HEK293T (cell line): ENCODE measurements around the gene RPS17.

Source experiments
- CTCF ChIA-PET: fragments of 350-600 bp; formaldehyde crosslinking; extraction: SDS; loops from one replicate; lab custom pipeline; 2021; ENCODE audit warnings: antibody characterized with exemption, inconsistent platforms; lab: Yijun Ruan, JAX
- POLR2A ChIA-PET: fragments of 350-600 bp; formaldehyde crosslinking; extraction: SDS; loops from one replicate; lab custom pipeline; 2020; ENCODE audit warnings: antibody characterized with exemption, inconsistent platforms; lab: Yijun Ruan, JAX
- DNase-seq: peaks from one replicate; pipeline ENCODE4 v3.0.0; 2012; ENCODE audit warnings: mixed read lengths; ENCODE audit errors: extremely low spot score
- ARNT ChIP-seq: fragments of 450-650 bp; IDR thresholded peaks from 2 replicates; pipeline ENCODE4 v1.6.1; 2017; ENCODE audit warnings: mild to moderate bottlenecking
- BHLHE40 ChIP-seq: fragments of 450-650 bp; IDR thresholded peaks from 2 replicates; pipeline ENCODE4 v1.6.1; 2016; ENCODE audit warnings: mild to moderate bottlenecking, moderate library complexity, borderline replicate concordance
- CTBP1 ChIP-seq: fragments of 450-650 bp; IDR thresholded peaks from 2 replicates; pipeline ENCODE4 v1.6.1; 2016; ENCODE audit warnings: borderline replicate concordance
- ELF4 ChIP-seq: fragments of 450-650 bp; IDR thresholded peaks from 2 replicates; pipeline ENCODE4 v1.6.1; 2017; ENCODE audit warnings: antibody characterized with exemption
- FOXA1 ChIP-seq: fragments of 450-650 bp; IDR thresholded peaks from 2 replicates; pipeline ENCODE4 v1.6.1; 2016; ENCODE audit warnings: mild to moderate bottlenecking
- FOXK2 ChIP-seq: fragments of 450-650 bp; IDR thresholded peaks from 2 replicates; pipeline ENCODE4 v1.6.1; 2016; ENCODE audit warnings: mild to moderate bottlenecking
- FOXM1 ChIP-seq: fragments of 450-650 bp; IDR thresholded peaks from 2 replicates; pipeline ENCODE4 v1.6.1; 2017; ENCODE audit warnings: mild to moderate bottlenecking, borderline replicate concordance
- HDGF ChIP-seq: fragments of 450-650 bp; IDR thresholded peaks from 2 replicates; pipeline ENCODE4 v1.6.1; 2017; ENCODE audit warnings: antibody characterized with exemption, borderline replicate concordance
- L3MBTL2 ChIP-seq: fragments of 450-650 bp; conservative IDR thresholded peaks from 2 replicates; pipeline ENCODE4 v1.6.1; 2016; ENCODE audit warnings: mild to moderate bottlenecking
- LEF1 ChIP-seq: fragments of 450-650 bp; IDR thresholded peaks from 2 replicates; pipeline ENCODE4 v1.6.1; 2017; ENCODE audit warnings: mild to moderate bottlenecking, borderline replicate concordance
- NFRKB ChIP-seq: fragments of 450-650 bp; IDR thresholded peaks from 2 replicates; pipeline ENCODE4 v1.6.1; 2016; ENCODE audit warnings: mild to moderate bottlenecking, moderate library complexity
- PKNOX1 ChIP-seq: fragments of 450-650 bp; IDR thresholded peaks from 2 replicates; pipeline ENCODE4 v1.6.1; 2016
- SP1 ChIP-seq: fragments of 450-650 bp; IDR thresholded peaks from 2 replicates; pipeline ENCODE4 v1.6.1; 2017
- SUZ12 ChIP-seq: fragments of 450-650 bp; IDR thresholded peaks from 2 replicates; pipeline ENCODE4 v1.6.1; 2016; ENCODE audit warnings: mild to moderate bottlenecking
- TARDBP ChIP-seq: fragments of 450-650 bp; IDR thresholded peaks from 2 replicates; pipeline ENCODE4 v1.6.1; 2016
- ZNF384 ChIP-seq: fragments of 450-650 bp; IDR thresholded peaks from 2 replicates; pipeline ENCODE4 v1.6.1; 2016

Gene RPS17

GRCh38 chr15:82554351-82554750 lies 14.1 kb upstream of the RPS17 start:
- CTCF ChIA-PET, result interaction anchor here (0.7 kb wide), 1 partner anchor 18 kb away, joined by 3 read pairs; no protein-coding TSS in a partner anchor
- POLR2A ChIA-PET, result interaction anchor here (1.7 to 3.2 kb wide), 2 partner anchors 11 to 13 kb away, joined by 10 to 13 read pairs; partner anchors contain the start of gene RPS17
- DNase-seq, result no peak
- TF ChIP-seq NFRKB, result no peak
- no peak for TF ChIP-seq HDGF
- no peak for TF ChIP-seq PKNOX1
- no peak for TF ChIP-seq LEF1
- TF ChIP-seq FOXK2, result no peak
- TF ChIP-seq SUZ12, result no peak
- no peak for TF ChIP-seq L3MBTL2
- no peak for TF ChIP-seq ZNF384
- no peak for TF ChIP-seq FOXA1
- no peak for TF ChIP-seq BHLHE40

GRCh38 chr15:82553846-82554245 lies 13.6 kb upstream of the RPS17 start:
- POLR2A ChIA-PET, result interaction anchor here (1.5 to 3.2 kb wide), 3 partner anchors 10 to 196 kb away, joined by 5 to 13 read pairs (median 10); partner anchors contain the start of gene RPS17
- TF ChIP-seq PKNOX1 (no peak), CTBP1 (no peak), NFRKB (no peak), L3MBTL2 (no peak), FOXA1 (no peak), FOXM1 (no peak), ZNF384 (no peak), SUZ12 (no peak), ARNT (no peak), SP1 (no peak), TARDBP (no peak), LEF1 (no peak), FOXK2 (no peak)
- DNase-seq, result no peak
- CTCF ChIA-PET, result interaction anchor here (0.7 kb wide), 1 partner anchor 18 kb away, joined by 3 read pairs; no protein-coding TSS in a partner anchor

GRCh38 chr15:82552861-82553260 lies 12.6 kb upstream of the RPS17 start:
- TF ChIP-seq PKNOX1 (no peak), ARNT (no peak), FOXM1 (no peak), LEF1 (no peak), NFRKB (no peak), L3MBTL2 (no peak), ZNF384 (no peak), HDGF (no peak), CTBP1 (no peak), BHLHE40 (no peak), ELF4 (no peak), SUZ12 (no peak), SP1 (no peak), FOXK2 (no peak), FOXA1 (no peak)
- CTCF ChIA-PET, result no interaction called here
- POLR2A ChIA-PET, result interaction anchor here (1.5 to 3.2 kb wide), 3 partner anchors 9 to 197 kb away, joined by 5 to 13 read pairs (median 10); partner anchors contain the start of gene RPS17
- no peak for DNase-seq

- TF ChIP-seq FOXM1, result no peak
- no peak for TF ChIP-seq TARDBP
- TF ChIP-seq CTBP1, result no peak
- TF ChIP-seq FOXA1, result no peak
- TF ChIP-seq FOXK2, result no peak
- no peak for TF ChIP-seq ZNF384
- no peak for TF ChIP-seq HDGF
- no peak for TF ChIP-seq ARNT
- no peak for TF ChIP-seq LEF1
- no peak for TF ChIP-seq ELF4
- no peak for TF ChIP-seq L3MBTL2
- no peak for TF ChIP-seq BHLHE40
- TF ChIP-seq SP1, result no peak
- no peak for TF ChIP-seq SUZ12
- no peak for TF ChIP-seq NFRKB
- TF ChIP-seq PKNOX1, result no peak
- no peak for DNase-seq
- CTCF ChIA-PET, result interaction anchor here (1.0 to 1.2 kb wide), 2 partner anchors 9 to 12 kb away, joined by 3 read pairs; partner anchors contain the start of gene RPS17
- POLR2A ChIA-PET, result interaction anchor here (1.9 kb wide), 1 partner anchor 12 kb away, joined by 7 read pairs; the partner anchor contains the start of gene RPS17
These were observed 11.5 kb upstream of the RPS17 start for GRCh38 chr15:82551646-82552247.

GRCh38 chr15:82549199-82549665 lies 9.0 kb upstream of the RPS17 start:
- ChIA-PET CTCF (interaction anchor here (0.8 kb wide), 1 partner anchor 9 kb away, joined by 6 read pairs; the partner anchor contains the start of gene RPS17), POLR2A (interaction anchor here (0.9 to 1.4 kb wide), 2 partner anchors 9 to 13 kb away, joined by 5 to 9 read pairs; partner anchors contain the start of gene RPS17)
- DNase-seq, result no peak
- no peak for TF ChIP-seq FOXK2
- no peak for TF ChIP-seq HDGF
- no peak for TF ChIP-seq ARNT
- no peak for TF ChIP-seq SUZ12
- TF ChIP-seq LEF1, result no peak
- TF ChIP-seq ELF4, result no peak
- TF ChIP-seq CTBP1, result no peak
- TF ChIP-seq TARDBP, result no peak
- no peak for TF ChIP-seq L3MBTL2
- TF ChIP-seq FOXM1, result no peak
- TF ChIP-seq ZNF384, result no peak
- no peak for TF ChIP-seq NFRKB
- TF ChIP-seq PKNOX1, result no peak
- no peak for TF ChIP-seq SP1
- TF ChIP-seq BHLHE40, result no peak
- TF ChIP-seq FOXA1, result no peak
